Measurements from ENCODE around the gene PMEL.

PMEL gene

DNA sequence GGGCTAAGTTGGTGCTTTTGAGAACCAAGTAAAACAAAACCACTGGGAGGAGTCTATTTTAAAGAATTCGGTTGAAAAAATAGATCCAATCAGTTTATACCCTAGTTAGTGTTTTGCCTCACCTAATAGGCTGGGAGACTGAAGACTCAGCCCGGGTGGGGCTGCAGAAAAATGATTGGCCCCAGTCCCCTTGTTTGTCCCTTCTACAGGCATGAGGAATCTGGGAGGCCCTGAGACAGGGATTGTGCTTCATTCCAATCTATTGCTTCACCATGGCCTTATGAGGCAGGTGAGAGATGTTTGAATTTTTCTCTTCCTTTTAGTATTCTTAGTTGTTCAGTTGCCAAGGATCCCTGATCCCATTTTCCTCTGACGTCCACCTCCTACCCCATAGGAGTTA is 6.2 kb upstream of the PMEL start:
- Histone ChIP-seq H3K4me3 (ENCODE audit: low read depth, low read length) (no peak overlapping the region), H3K36me3 (replicated peaks) (no peaks in the 10 kb centered on the region), H3K27me3 (replicated peaks) (no peaks in the 10 kb centered on the region), H3K27ac (peak overlapping the region; percentile 92)
- TF ChIP-seq CTCF (IDR thresholded peaks at IDR 0.05; ENCODE audit: low read depth, low read length, missing control alignments): no peak
- in situ Hi-C loops (cut with HindIII; ENCODE audit: low pct_ligation_motif_present, low sequenced_read_pairs): no loop called here
- peak; percentile 46 for DNase-seq

DNA sequence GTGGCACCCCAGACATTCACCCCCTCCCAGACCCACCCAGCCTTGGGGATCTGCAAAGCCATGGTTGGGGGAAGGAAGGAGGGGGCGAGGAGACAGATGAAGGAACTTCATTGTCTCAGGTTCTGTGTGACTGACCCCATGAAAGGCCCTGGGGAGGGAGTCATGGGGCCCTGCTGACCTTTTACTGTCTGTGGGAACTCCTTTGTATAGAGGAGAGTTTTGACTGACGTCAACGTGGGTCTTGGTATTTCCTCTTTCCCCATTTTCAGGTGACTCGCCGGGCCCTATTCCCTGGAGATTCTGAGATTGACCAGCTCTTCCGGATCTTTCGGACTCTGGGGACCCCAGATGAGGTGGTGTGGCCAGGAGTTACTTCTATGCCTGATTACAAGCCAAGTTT is 4.9 kb upstream of the PMEL start:
- no peaks in the 10 kb centered on the region for H3K36me3 ChIP-seq (replicated peaks)
- H3K27ac ChIP-seq: peak overlapping the region; percentile 92
- in situ Hi-C loops (cut with HindIII; ENCODE audit: low pct_ligation_motif_present, low sequenced_read_pairs): no loop called here
- DNase-seq: peak; percentile 28
- H3K4me3 ChIP-seq (ENCODE audit: low read depth, low read length): no peak overlapping the region
- H3K27me3 ChIP-seq (replicated peaks): no peaks in the 10 kb centered on the region
- TF ChIP-seq CTCF (IDR thresholded peaks at IDR 0.05; ENCODE audit: low read depth, low read length, missing control alignments): no peak

- no peak for TF ChIP-seq CTCF (IDR thresholded peaks at IDR 0.05; ENCODE audit: low read depth, low read length, missing control alignments)
- no peak overlapping the region for H3K4me3 ChIP-seq (ENCODE audit: low read depth, low read length)
- H3K27ac ChIP-seq: no peak overlapping the region
- DNase-seq: no peak
- in situ Hi-C loops (cut with HindIII; ENCODE audit: low pct_ligation_motif_present, low sequenced_read_pairs): no loop called here
- H3K36me3 ChIP-seq (replicated peaks): no peaks in the 10 kb centered on the region
- no peaks in the 10 kb centered on the region for H3K27me3 ChIP-seq (replicated peaks)
Measured at GRCh38 chr12:55969356-55969755, 3.5 kb upstream of the PMEL start.

DNA sequence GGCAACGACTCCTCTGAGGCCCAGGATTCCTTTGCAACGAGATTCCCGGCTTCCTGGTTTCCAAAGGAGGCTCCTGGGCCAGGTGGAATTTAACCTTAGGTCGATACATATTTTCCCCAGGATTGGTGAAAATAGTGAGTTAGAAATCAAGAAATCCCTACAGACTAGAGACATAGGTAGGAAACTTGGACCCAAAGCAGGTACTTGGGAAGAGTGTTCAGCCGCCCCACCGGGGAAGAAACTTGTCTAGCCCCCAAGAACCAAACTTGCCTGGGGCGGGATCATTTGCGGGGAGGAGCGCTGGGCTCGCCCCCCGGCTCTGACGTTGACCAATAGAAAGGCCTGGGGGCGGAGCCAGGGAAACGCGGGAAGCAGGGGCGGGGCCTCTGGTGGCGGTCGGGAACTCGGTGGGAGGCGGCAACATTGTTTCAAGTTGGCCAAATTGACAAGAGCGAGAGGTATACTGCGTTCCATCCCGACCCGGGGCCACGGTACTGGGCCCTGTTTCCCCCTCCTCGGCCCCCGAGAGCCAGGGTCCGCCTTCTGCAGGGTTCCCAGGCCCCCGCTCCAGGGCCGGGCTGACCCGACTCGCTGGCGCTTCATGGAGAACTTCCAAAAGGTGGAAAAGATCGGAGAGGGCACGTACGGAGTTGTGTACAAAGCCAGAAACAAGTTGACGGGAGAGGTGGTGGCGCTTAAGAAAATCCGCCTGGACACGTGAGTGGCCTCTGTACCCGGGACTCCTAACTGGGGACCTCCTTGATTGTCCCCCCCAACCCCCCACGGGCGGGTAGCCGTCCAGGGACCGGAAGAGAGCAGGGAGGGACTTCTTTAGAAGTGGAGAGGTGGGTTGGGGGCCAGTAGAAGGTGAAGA is 803 bp upstream of the PMEL start, which contains the start of gene CDK2:
TSS of gene CDK2 (plus strand) at position 423 of the 874 bp plus-strand sequence. CDS start at position 602, 179 bp downstream.
- Histone ChIP-seq H3K36me3 (replicated peaks) (no peaks in the 10 kb centered on the region), H3K27ac (peak within 1 kb of the TSS; percentile 68), H3K4me3 (ENCODE audit: low read depth, low read length) (peak within 1 kb of the TSS; percentile 84), H3K27me3 (replicated peaks) (no peaks in the 10 kb centered on the region)
- no peak for TF ChIP-seq CTCF (IDR thresholded peaks at IDR 0.05; ENCODE audit: low read depth, low read length, missing control alignments)
- in situ Hi-C loops (cut with HindIII; ENCODE audit: low pct_ligation_motif_present, low sequenced_read_pairs): no loop called here
- DNase-seq: peak; percentile 74

GRCh38 chr12:55965240-55965639 is 602 bp downstream of the PMEL start:
- Histone ChIP-seq H3K27me3 (replicated peaks) (no peaks in the 10 kb centered on the region), H3K4me3 (ENCODE audit: low read depth, low read length) (no peak overlapping the region), H3K36me3 (replicated peaks) (no peaks in the 10 kb centered on the region), H3K27ac (no peak overlapping the region)
- no peak for DNase-seq
- in situ Hi-C loops (cut with HindIII; ENCODE audit: low pct_ligation_motif_present, low sequenced_read_pairs): no loop called here
- no peak for TF ChIP-seq CTCF (IDR thresholded peaks at IDR 0.05; ENCODE audit: low read depth, low read length, missing control alignments)
